ENCODE measurements around the gene FIGLA.

DNA sequence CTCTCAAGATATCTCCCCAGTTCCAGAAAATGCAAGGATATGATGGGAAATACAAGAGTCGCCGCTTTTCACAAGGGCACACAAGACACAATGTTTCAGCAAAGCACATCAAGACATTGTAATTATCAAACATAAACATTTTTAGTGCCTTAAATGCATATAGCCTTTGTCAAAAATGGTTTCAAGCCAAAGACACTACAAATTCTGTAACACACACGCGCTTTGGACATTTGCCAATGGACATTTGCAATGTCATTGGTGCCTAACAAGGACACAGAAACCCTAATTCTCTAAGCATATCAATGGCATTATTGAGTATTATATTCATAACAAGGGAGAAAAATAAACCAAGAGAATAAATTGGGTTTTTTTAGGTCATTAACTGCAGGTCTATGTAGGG is 38.6 kb downstream of the FIGLA start:
- TF ChIP-seq, protein P1, sequence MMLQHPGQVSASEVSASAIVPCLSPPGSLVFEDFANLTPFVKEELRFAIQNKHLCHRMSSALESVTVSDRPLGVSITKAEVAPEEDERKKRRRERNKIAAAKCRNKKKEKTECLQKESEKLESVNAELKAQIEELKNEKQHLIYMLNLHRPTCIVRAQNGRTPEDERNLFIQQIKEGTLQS (IDR thresholded peaks at IDR 0.05): no peak
- TF ChIP-seq, protein P2, sequence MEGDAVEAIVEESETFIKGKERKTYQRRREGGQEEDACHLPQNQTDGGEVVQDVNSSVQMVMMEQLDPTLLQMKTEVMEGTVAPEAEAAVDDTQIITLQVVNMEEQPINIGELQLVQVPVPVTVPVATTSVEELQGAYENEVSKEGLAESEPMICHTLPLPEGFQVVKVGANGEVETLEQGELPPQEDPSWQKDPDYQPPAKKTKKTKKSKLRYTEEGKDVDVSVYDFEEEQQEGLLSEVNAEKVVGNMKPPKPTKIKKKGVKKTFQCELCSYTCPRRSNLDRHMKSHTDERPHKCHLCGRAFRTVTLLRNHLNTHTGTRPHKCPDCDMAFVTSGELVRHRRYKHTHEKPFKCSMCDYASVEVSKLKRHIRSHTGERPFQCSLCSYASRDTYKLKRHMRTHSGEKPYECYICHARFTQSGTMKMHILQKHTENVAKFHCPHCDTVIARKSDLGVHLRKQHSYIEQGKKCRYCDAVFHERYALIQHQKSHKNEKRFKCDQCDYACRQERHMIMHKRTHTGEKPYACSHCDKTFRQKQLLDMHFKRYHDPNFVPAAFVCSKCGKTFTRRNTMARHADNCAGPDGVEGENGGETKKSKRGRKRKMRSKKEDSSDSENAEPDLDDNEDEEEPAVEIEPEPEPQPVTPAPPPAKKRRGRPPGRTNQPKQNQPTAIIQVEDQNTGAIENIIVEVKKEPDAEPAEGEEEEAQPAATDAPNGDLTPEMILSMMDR (IDR thresholded peaks at IDR 0.05 in 2 of 3, conservative IDR thresholded peaks at IDR 0.05 in 1 of 3; ENCODE audit: borderline replicate concordance in 1 of 3, insufficient read depth in 1 of 3, low read depth in 2 of 3, low read length in 2 of 3): no peak
- TF ChIP-seq SIN3A (IDR thresholded peaks at IDR 0.05; ENCODE audit: low read depth) (no peak), YY1 (IDR thresholded peaks at IDR 0.05; ENCODE audit: extremely low read depth, insufficient replicate concordance, low read depth, low read length) (no peak), POLR2A (IDR thresholded peaks at IDR 0.05; ENCODE audit: borderline replicate concordance, extremely low read depth, insufficient read depth, insufficient read length) (no peak), POLR2AphosphoS5 (IDR thresholded peaks at IDR 0.05; ENCODE audit: low read depth, low read length) (no peak), ZNF274 (IDR thresholded peaks at IDR 0.05; ENCODE audit: low read depth, low read length) (no peak), EGR1 (IDR thresholded peaks at IDR 0.05; ENCODE audit: low read depth) (no peak)
